ENCODE results near the gene TIMM22.

TIMM22 gene

DNA sequence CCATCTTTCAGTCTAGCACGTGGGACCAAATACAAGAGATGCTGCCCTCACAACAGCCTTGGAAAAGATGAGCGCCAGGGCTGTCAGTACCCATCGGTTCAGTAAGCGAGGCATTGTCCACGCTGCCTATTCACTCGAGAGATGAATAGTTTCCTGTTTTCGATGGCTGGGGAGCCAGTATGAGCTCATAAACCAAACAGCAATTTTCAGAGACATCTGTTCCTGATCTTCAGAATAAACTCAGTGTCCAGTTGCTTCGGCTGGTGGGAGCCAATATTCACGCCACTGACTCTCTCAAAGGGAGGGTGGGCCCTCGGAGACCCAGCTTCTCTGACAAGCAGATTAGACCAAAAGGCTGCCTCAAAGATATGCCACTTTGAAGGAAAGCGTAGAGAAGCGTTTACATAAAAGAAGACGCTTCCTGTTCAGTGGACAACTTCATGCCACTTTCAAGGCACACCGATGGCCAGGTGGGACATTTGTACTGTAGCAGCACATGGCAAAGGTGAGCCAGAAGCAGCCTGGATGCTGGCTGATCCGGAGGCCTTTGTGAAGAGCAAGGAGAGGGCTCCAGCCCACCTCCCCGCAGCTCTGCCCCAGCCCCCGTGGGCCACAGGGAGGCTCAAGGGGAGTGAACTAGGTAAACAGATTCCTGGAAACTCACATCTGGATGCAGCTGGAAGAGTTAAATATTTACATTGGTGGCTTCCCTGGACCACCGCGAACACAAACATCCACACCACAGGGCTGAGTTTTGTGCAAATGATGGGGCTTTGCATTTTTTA, 6.0 kb downstream of the TIMM22 start:
- DNase-seq: no peak

DNA sequence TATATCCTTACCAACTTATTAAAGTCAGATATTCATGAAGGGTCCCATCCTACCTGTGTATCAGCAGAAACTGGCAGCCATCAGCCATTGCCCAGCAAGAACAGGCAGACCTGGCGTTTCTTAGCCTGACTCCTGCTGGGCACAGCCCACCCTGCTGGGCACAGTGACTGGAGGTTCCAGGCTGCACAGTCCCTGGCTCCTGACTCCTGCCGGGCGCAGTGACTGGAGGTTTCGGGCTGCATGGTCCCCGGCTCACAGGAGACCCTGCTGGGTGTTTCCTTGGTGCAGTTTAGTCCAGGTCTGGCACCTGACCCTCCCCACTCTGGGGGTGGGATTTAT, 6.7 kb downstream of the TIMM22 start:
- DNase-seq: no peak

DNA sequence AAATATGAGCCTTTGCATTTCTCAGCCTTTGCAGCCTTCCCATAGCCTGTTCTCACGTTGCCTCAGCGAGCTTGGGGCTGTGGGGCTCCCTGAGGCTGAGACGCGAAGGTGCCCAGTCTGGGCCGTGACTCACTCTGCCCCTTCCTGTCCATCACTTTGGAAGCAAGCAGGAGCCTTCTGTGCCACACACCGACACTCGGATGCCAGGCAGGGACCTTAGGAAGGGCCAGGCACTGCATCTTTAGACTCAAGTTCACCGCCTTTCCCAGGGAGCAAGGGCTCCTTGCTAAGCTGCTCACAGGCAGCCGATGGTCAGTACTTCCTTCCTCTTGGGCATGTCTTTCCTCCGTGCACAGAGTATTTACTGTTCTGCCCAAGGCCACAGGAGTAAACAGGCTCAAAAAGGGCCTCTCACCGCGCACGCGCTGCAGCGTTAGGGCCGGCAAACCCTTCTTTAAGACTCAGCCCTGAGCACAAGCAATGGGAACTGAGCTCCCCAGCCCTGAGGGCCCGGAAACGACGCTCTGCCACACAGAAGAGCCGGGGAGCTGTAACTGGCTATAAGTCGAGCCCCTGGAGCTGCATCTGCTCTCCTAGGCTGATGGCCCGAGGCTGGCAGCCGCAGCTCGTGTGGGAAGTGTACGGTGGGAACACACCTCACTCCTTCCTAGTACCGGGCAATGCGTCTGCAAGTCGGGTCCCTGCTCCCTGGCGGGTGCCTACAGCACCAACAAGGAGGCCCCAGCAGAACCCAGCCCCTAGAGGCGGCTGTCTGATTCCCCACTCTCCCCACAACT, 7.2 kb downstream of the TIMM22 start:
- DNase-seq: no peak

DNA sequence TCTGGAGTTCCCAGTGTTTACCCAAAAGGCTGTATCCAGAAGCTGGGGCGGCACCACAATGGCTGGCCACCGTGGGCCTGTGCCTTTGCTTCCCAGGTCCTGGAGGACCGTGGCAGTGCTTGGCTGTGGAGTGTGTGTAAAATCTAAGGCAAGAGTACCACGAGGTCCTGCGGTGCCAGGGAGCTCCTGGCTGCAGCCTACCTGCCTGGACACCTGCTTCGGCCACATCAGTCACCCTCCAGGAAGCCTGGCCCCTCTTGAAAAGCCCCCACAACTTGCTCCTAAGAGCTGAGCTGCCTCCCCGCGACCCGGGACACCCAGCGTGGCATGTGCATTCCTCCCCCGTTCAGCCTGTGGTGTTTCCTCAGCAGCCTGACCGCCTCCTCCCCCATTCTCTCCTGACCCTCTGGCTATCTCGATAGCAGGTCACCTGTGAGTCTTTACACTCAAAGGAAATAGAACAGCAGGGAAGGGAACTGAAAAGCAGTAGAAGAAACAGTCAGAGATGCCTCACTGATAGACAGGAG, 7.9 kb downstream of the TIMM22 start:
- DNase-seq: no peak

DNA sequence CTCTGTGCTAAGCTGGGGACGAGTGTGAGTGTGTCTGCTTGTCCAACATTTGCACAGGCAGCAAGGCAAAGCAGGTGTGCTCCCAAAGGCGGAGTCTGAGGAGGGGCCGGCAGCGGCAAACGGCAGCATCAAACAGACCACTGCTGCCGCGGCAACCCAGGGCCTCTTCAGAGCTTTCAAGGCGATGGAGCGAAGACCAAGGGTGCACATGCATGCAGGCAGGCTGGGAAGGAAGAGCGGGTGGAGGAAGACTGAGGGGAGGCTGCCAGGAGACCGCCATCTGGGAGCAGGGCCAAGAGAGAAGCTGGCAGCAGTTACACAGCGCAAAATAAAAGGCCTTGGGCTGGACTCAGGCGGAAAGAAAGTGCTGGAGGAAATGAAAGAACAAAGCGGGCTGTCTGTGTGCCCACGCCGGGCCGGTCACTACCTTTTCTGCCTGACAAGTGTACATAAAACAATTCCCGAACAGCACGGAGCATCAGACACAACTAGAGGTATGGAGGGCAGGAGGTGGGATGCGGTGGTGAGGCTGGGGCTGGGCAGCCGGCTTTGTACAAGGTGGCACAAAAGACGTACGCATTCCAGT, 8.5 kb downstream of the TIMM22 start:
- DNase-seq: no peak

DNA sequence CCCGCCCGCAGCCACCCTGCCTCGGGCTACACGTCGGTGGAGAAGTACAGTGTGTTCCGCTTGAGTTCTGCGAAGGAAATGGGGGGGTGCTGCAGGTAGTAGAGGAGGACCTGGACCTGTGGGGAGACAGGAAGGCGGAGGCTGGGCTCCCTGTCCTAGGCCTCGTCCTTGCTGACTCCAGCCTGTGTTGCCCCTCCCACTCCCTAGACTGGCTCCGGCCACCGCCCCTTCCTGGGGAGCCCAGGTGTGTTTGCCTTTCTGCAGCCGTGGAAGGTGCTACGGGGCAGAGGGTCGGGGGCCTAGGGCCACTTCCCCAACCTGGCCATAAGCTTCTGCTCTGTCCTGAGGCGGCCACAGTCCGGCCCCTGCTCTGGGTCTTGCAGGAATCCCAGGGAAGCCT, 9.1 kb downstream of the TIMM22 start:
- no peak for DNase-seq

DNA sequence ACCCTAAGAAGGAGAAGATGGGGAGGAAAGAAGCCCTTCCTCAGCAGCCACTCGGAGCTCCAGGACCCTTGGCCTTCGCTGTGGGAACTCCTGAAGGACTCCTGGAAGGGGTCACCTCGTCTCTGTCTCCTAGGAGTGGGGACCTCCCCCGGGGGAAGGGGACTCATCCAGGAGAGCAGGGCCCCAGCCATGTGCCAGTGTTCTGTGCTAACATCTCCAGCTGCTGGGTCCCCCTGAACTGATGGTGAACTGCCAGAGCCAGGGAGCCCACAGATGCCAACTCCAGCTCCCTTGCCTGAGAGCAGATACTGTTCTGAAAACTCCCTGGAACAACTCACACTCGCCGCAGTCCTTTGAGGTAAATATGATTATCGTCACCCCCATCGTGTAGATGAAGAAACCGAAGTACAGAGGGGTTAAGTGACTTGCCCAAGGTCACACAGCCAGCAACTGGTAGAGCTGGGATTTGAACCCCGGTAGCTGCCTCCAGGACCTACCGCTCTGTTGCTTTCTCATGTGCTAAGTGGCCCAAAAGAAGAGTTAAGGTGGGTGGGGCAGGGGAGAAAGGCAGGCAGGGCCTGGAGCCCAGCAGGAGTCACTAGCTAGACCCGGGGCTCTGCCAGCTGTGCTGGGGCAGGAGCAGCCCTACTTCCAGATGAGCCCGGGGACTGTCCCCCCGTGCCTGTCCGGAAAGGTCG, 10.5 kb downstream of the TIMM22 start:
- DNase-seq: no peak

DNA sequence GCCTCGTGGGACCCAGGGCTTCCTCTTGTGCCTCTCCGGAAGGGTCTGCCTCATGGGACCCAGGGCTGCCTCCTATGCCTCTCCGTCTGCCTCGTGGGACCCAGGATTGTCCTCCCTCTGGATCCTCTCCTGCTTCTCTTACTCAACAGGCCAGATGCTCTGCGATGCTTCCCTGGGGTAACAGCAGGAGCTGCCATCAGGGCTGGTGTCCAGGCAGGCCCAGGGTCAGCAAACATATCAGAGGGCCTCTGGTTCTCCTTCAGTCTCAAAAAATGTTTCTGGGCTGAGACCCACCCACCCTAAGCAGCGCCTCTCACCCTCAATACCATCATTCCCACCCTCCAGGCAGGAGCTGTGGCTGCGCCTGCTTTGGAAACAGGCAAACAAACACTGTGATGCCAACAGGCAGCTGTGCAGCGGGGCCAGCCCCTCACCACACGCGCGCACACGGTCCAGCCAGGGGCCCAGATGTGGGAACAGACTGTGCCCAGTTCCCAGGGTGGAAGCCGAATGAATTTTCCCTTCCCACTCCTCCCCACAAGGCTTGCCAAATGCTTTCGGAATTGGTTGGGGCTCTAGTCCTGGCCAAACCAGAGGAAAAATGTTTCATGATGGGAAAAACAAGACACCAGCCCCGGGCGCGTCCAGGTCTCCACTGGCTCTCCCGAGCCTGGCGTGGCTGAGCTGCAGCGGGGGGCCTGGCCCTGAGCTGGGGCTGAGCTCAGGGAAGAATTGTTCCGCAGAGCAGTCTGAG, 11.3 kb downstream of the TIMM22 start:
- DNase-seq: no peak

DNA sequence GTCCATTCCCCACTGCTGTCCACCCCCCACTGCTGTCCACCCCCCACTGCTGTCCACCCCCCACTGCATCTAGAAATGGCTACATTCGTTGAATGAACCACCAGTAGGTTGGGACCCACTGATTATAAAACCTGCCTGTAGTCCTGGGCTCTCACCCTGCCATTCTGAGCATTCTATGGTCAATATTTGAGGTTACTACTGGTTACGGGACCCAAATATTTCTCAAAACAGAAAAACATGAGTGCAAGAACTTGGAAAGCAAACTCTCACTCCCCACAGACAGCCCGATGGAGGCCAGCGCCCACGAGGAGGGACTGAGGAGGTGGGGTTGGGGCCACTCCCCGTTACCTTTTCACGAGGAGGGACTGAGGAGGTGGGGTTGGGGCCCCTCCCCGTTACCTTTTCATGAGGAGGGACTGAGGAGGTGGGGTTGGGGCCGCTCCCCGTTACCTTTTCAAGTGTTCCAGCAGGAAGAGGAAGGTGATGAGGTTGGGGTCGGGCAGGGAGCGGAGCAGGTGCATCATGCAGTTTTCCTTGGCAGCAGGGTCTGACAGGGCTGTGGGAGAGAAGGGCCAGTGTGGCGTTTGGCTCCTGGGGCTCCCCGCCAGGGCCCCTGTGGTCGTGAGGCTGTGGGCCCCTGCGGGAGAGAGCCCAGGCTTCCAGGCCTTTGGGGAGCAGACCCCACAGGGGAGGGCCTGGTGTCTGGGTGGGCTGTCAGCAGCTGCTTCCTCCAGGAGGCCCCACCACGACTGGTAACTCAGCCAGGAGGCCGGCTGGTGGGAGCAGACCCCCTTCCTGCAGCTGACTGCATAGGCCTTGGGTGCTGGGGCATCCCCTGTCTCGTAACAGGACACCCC, 12.5 kb downstream of the TIMM22 start:
- DNase-seq: no peak

DNA sequence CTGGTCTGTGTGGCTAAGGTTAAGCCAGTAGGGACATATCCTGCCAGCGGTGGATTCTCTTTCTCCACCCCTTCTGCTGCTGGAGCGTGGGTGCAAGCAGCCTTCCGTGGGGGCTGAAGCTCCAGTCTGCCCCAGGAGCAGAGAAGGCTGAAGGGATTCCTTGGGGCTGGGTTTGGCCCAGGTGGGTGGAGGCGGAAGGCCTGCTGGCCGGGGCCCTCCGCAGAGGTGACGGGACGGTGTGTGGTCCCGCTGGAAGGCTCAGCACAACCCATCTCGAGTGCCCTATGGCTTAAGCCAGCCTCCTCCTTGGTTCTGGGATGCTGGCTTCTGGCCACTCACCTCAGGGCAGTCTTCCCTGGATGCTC, 13.1 kb downstream of the TIMM22 start:
- no peak for DNase-seq

DNA sequence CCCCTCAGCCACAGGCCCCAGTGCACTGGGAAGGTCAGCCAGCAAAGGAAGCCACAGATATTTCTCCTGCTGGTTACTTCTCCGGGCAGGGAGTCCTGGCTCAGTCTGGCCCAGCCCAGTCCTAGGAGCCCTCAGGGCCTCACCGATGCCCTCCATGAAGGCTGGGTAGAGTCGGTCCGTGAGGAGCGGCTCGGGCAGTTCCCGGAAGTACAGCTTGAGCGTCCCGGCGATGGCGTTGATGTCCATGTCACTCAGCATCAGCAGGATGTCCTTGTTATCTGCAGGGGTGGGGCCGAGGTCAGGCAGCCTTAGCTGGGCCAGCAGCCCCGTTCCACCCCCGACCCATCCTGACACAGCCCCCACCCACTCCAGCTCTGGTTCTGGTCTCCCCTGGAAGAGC, 13.7 kb downstream of the TIMM22 start:
- no peak for DNase-seq

DNA sequence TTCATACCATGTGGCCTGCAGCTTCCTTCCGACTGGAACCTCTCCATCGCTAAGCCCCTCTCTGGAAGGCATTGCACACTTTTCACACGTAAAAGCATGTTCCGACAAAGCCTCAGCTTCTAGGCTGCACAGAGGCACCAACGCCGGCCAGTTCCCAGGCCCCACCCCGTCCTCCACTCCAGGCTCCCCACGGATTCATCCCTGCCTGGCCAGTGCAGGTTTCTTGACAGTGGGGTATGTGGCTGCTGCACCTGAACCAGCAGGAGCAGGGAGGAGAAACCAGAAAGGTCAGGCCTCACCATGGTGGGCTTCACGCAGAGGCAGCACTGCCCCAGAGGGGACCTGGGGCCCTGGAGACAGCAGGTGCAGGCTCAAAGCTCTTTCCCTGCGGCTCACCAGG, 14.2 kb downstream of the TIMM22 start:
- no peak for DNase-seq

DNA sequence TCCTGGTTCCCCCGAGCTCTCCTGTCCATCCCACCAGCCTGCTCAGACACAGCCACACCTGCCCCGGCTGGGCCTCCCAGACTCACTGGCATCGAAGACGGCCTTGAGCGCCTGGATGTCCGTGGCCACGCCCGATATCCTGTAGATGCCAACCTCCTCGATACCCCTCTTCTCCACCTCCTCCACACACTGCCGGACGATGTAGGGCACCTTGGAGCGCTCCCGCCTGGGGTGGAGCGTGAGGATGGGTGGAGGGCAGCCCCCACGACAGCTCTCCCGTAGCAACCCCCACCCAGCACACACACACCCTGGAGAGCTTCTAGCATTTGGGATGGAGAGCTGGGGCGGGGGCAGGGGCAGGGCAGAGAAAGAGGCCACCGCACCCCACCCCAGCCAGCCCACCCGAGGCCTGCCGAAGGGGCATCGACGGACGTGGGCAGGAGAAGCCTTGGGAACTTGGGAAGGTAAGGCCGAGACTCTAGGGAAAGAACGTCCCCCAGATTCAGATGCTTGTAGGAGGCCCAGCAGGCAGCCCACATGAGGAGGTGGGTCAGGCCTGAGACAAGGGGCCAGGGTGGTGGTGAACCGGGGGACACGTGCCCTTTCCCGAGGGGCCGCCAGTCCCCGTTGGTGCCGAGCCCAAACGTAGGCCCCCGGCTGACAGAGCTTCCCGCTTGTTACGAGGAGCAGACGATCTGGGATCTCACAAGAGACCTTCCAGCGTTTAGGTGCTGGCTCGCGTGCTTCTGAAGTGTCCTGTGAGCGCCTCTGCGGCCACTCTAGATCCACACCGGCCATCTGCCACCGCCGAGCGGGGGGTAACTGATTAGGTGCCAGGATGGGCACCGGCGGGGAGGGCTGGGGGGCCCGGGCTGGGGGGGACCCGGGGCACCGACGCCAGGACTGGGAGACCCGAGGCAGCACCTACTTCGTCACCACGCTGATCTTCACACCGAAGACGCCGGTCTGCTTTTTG, 15.1 kb downstream of the TIMM22 start:
- DNase-seq: no peak

DNA sequence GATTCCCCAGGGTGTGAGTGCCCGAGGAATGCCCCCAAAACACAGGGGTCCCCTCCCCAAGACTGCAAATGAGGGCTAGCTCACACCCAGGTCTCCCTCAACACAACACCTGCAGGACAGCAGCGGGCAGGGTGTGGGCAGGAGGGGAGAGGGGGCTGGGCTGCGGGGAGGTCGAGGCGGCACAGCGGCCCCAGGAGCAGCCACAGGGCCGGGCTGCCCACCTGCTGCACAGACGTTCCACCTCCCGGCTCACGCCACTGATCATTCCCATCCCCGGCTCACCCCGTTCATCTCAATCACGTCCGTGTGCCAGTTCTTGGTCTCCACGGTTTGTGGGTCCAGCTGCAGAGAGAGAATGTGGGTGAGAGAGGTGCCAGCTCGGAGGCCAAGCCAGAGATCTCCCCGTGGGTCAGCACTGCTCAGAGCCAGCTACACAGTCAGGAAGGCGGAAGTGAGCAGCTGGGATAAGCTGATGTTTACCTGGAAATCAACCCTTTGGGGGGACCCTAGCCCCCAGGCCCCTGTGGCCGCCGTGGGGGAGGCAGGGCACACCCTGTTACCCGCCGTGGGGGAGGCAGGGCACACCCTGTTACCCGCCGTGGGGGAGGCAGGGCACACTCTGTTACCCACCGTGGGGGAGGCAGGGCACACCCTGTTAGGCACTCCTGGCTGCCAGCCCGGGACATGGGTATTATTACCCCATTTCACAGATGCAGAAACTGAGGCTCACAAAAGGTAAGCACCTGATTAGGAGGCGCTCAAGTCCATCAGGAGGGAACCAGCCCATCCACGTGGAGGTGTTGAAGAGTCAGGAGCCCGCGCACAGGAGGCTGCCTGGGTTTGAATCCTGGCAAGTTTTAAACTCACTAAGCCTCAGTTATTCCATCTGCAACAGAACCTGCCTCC, 16.1 kb downstream of the TIMM22 start:
- no peak for DNase-seq

DNA sequence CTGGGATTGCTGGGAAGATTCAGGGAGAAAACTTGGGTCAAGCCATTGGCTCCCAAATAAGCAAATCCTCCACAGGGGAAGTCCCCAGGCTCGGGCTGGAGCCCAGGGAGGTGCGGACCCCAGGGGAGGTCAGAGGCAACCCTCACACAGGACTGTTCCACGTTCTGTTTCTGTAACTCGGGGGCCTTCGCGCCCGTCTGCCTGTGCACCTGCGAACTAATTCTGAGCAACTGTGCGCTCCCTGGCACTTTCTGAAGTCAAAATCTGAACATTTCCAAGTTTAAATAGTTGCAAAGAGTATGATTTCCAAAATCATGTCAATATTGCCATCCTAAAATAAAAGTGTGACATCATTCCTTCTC, 16.8 kb downstream of the TIMM22 start:
- DNase-seq: no peak

DNA sequence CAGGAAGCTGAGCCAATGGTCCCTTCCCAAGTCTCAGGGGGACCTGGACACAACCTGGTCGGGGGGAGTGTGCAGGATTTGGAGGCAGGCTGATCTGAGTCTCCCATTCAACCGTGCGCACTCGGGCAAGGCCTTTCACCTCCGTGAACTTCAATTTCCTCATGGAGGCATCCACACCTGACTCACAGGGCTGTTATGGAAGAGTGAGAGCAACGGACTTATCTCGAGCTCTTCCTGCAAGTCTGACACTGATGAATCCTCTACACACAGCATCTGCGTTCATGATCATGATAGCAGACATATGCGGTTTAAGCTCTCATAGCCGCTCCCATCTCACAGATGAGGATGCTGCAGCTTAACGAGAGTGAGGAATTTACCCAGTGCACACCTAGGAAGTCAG, 21.6 kb downstream of the TIMM22 start:
- no peak for DNase-seq

DNA sequence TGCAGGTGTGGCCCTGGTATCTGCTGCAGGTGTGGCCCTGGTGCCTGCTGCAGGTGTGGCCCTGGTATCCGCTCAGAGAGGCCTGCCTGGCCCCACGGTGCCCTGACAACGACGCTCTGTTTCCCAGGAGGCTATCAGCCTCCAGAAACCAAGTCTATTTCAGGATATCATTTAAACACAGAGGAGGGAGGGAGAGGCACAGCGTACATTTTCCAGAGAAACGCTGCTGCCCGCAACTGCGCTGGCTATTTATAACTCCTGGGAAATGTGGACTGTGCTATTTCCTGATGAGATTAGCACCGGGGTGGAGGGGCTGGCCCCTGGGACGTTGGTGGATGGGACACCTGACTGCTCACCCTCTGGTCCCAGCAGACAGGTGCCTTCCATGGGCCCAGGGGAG, 22.5 kb downstream of the TIMM22 start:
- DNase-seq: no peak

DNA sequence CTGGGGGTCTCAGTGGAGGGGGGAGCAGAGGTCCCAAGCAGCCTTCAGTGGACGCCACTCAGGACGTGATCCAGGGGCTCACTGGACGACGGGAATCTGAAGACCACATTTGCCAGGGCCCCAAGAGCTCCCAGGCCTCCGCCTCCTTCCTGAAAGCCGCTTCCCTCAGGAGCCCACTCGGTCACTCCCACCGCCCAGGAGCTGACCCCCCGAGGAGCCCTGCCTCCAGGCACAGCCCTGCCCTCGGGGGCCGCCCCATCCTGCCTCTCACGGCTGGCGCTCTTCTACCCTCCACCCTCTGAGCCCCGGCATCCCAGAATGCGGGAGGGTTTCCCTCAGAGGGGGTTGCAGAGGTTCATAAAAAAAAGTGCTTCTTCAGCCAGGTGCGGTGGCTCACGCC, 24.2 kb downstream of the TIMM22 start:
- DNase-seq: no peak

DNA sequence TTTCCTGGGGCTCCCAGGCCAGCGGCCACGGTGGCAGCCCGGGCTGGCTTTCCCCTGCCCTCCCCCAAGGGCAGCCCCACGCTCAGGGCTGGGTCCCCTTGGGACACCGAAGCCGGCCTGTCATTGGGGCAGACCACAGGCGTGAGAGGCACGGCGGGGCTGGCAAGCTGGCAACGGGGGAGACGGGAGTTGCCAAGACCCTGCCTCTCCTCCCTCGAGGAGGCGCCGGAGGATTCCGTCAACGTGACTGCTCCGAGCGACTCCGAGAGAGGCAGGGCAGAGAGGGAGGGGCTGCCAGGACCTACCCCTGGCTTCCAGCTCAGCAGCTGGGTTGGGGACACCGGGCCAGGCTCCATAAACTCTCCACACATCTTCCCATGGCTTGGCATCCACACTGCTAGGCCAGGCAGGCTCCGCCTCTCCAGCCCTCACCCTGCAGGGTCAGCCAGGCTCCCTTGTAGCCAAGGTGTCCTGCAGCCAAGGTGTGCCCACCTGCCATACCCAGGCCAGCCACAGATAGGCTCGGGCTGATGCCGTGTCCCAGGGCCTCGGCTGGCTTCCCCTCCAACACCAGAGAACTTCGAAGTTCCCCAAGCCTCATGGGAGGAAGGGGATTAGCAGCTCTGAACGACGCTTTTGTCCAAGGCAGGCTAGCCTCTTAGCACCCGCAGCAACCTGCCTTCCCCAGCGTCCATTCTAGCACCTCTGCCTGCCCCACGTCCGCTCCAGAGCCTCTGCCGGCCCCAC, 25.5 kb downstream of the TIMM22 start:
- no peak for DNase-seq

Data from activated effector memory CD4-positive, alpha-beta T cell treated with Interleukin-2 at 50 U/mL for 16 hours (primary cell).